Endodermal cell (in vitro differentiated cells): ENCODE data around the gene RFLNA. TPM values are rescaled to one million over a fixed set of nuclear protein-coding genes. Genes with fewer than 3 reads are reported as not detected.
A peak's percentile ranks its signal among the peaks of the same experiment; 100 is the strongest.

Experiments
- DNase-seq: peaks from one replicate; pipeline ENCODE4 v3.0.0-alpha.2; 2017
- H3K27ac ChIP-seq: 2 replicates; pipeline ENCODE4 v1.5.1; 2013; ENCODE audit warnings: mild to moderate bottlenecking, low read depth, low read length, moderate library complexity
- H3K27me3 ChIP-seq: 2 replicates; pipeline ENCODE4 v1.6.1; 2013; ENCODE audit warnings: mild to moderate bottlenecking, low read length, moderate library complexity; ENCODE audit not compliant: insufficient read depth, control insufficient read depth, poor library complexity, severe bottlenecking
- H3K36me3 ChIP-seq: 2 replicates; pipeline ENCODE4 v1.7.0; 2013; ENCODE audit warnings: mild to moderate bottlenecking, low read length, moderate library complexity; ENCODE audit not compliant: control insufficient read depth, insufficient read depth
- H3K4me1 ChIP-seq: one replicate; pipeline ENCODE4 v1.7.0; 2013; ENCODE audit warnings: low read length; ENCODE audit not compliant: control insufficient read depth, insufficient read depth
- H3K4me3 ChIP-seq: 2 replicates; pipeline ENCODE4 v1.5.1; 2013; ENCODE audit warnings: mild to moderate bottlenecking, low read length, moderate library complexity
- H3K9ac ChIP-seq: 2 replicates; pipeline ENCODE4 v1.6.1; 2013; ENCODE audit warnings: mild to moderate bottlenecking, low read length, moderate library complexity; ENCODE audit not compliant: poor library complexity, severe bottlenecking; ENCODE audit errors: extremely low read depth
- H3K9me3 ChIP-seq: 2 replicates; pipeline ENCODE4 v1.6.1; 2013; ENCODE audit warnings: mild to moderate bottlenecking, low read length, moderate library complexity; ENCODE audit not compliant: control insufficient read depth
- H3K27ac Mint-ChIP-seq: 2 replicates; pipeline ENCODE4 v1.8.0; 2020; ENCODE audit warnings: mixed read lengths
- H3K27me3 Mint-ChIP-seq: 2 replicates; pipeline ENCODE4 v1.8.0; 2021; ENCODE audit warnings: mild to moderate bottlenecking, mixed read lengths; ENCODE audit not compliant: insufficient read depth
- H3K36me3 Mint-ChIP-seq: 2 replicates; pipeline ENCODE4 v1.8.0; 2020; ENCODE audit warnings: low read depth, mixed read lengths
- H3K4me1 Mint-ChIP-seq: 2 replicates; pipeline ENCODE4 v1.8.0; 2020; ENCODE audit warnings: mixed read lengths
- H3K4me3 Mint-ChIP-seq: 2 replicates; pipeline ENCODE4 v1.8.0; 2020; ENCODE audit warnings: mild to moderate bottlenecking, moderate library complexity, mixed read lengths
- H3K9me3 Mint-ChIP-seq: 2 replicates; pipeline ENCODE4 v1.8.0; 2020; ENCODE audit warnings: mild to moderate bottlenecking, mixed read lengths
- WGBS, 2 experiments: methylation state at CpG; one replicate each; pipeline versions ENCODE4 v1.1.5 to v1.1.7; 2013; ENCODE audit warnings: missing lambda C conversion rate in 2 of 2, mixed read lengths in 1 of 2; ENCODE audit not compliant: insufficient coverage in 1 of 2, insufficient read length in 1 of 2; 5-methylcytosine and 5-hydroxymethylcytosine counted together
- total RNA-seq, 2 donors: library from RNA; stranded (reverse); fragmentation: NEBNext Ultra II Directional in 1 of 2; extraction: Animal tissue kit (Norgen Biotek cat#: 25700) in 1 of 2; gene quantifications; 2 replicates in 1 of 2; 3 replicates in 1 of 2; pipeline ENCODE4 v1.2.1, GENCODE V29; 2021
- TF ChIP-seq, protein P1 (sequence below): fragments of 200-600 bp; sonication (generic); conservative IDR thresholded peaks from 2 replicates; pipeline ENCODE4 v1.5.0; 2021; ENCODE audit warnings: antibody characterized with exemption, mild to moderate bottlenecking

RFLNA gene
- total RNA-seq, 2 donors from 2014 or later = 1.2 to 2.0 TPM

- Histone ChIP-seq H3K9ac (no peak overlapping the region), H3K9me3 (peaks cover 24% of the 10 kb centered on the region), H3K27me3 (no peaks in the 10 kb centered on the region), H3K36me3 (peaks cover 27% of the 10 kb centered on the region), H3K4me1 (peaks cover 4% of the 10 kb centered on the region), H3K27ac (no peak overlapping the region), H3K4me3 (peak overlapping the region; percentile 59)
- peaks cover 2% of the 10 kb centered on the region for H3K4me1 Mint-ChIP-seq
- TF ChIP-seq, protein P1, sequence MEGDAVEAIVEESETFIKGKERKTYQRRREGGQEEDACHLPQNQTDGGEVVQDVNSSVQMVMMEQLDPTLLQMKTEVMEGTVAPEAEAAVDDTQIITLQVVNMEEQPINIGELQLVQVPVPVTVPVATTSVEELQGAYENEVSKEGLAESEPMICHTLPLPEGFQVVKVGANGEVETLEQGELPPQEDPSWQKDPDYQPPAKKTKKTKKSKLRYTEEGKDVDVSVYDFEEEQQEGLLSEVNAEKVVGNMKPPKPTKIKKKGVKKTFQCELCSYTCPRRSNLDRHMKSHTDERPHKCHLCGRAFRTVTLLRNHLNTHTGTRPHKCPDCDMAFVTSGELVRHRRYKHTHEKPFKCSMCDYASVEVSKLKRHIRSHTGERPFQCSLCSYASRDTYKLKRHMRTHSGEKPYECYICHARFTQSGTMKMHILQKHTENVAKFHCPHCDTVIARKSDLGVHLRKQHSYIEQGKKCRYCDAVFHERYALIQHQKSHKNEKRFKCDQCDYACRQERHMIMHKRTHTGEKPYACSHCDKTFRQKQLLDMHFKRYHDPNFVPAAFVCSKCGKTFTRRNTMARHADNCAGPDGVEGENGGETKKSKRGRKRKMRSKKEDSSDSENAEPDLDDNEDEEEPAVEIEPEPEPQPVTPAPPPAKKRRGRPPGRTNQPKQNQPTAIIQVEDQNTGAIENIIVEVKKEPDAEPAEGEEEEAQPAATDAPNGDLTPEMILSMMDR = no peak
- peaks cover 30% of the 10 kb centered on the region for H3K36me3 Mint-ChIP-seq
- H3K27ac Mint-ChIP-seq = no peak overlapping the region
- H3K4me3 Mint-ChIP-seq = no peak overlapping the region
- peak; percentile 44 for DNase-seq
- peaks cover 4% of the 10 kb centered on the region for H3K27me3 Mint-ChIP-seq
- peaks cover 28% of the 10 kb centered on the region for H3K9me3 Mint-ChIP-seq
- 96 to 100% methylated on average over 8 to 11 of the region's 11 CpGs for WGBS, 2 experiments
Measured at GRCh38 chr12:124323771-124324530, 29.1 kb downstream of the RFLNA start.

GRCh38 chr12:124324803-124325705, 30.2 kb downstream of the RFLNA start:
- TF ChIP-seq, protein P1 = no peak
- Histone ChIP-seq H3K36me3 (peaks cover 30% of the 10 kb centered on the region), H3K4me1 (no peaks in the 10 kb centered on the region), H3K9me3 (peaks cover 24% of the 10 kb centered on the region), H3K27ac (no peak overlapping the region), H3K27me3 (no peaks in the 10 kb centered on the region), H3K9ac (no peak overlapping the region), H3K4me3 (peak overlapping the region; percentile 59)
- no peak overlapping the region for H3K27ac Mint-ChIP-seq
- peaks cover 28% of the 10 kb centered on the region for H3K9me3 Mint-ChIP-seq
- H3K36me3 Mint-ChIP-seq = peaks cover 37% of the 10 kb centered on the region
- WGBS, 2 experiments = 91 to 95% methylated on average over 35 to 56 of the region's 57 CpGs
- no peak overlapping the region for H3K4me3 Mint-ChIP-seq
- H3K4me1 Mint-ChIP-seq = no peaks in the 10 kb centered on the region
- H3K27me3 Mint-ChIP-seq = no peaks in the 10 kb centered on the region
- DNase-seq = no peak

DNA sequence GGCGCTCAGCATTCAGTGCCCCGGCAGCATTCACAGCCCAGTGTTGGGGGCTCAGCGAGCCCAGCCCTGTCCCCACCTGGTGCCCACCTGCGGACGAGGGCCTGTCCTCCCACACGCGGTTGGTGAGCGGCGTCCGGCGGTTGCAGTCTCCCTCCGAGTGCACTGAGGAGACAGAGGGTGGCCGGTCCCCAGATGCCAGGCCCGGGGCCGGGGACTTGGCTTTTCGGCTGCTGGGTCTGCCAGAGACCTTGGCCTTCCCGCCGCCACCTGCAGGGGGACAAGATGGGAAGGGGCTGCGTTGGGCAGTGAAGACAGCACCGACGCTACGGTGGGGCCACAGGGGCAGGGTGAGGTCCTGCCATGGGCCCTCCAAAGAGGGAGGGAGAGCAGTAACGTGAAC, 31.2 kb downstream of the RFLNA start:
- Histone ChIP-seq H3K4me3 (no peak overlapping the region), H3K36me3 (peaks cover 30% of the 10 kb centered on the region), H3K4me1 (no peaks in the 10 kb centered on the region), H3K27me3 (no peaks in the 10 kb centered on the region), H3K9ac (no peak overlapping the region), H3K27ac (no peak overlapping the region), H3K9me3 (peaks cover 24% of the 10 kb centered on the region)
- Mint-ChIP-seq H3K27me3 (no peaks in the 10 kb centered on the region), H3K36me3 (peaks cover 44% of the 10 kb centered on the region), H3K4me1 (no peaks in the 10 kb centered on the region), H3K4me3 (no peak overlapping the region), H3K9me3 (peaks cover 28% of the 10 kb centered on the region), H3K27ac (no peak overlapping the region)
- WGBS, 2 experiments = 92 to 100% methylated on average over 5 to 23 of the region's 23 CpGs
- TF ChIP-seq, protein P1 = peak; percentile 52
- peak; percentile 71 for DNase-seq
